DMS53 (cell line): ENCODE measurements around the gene CD82.
A peak's percentile ranks its signal among the peaks of the same experiment; 100 is the strongest.
"Not testable (repeated sequence)": the region's sequence is repeated elsewhere in the genome, so short reads cannot be mapped to it uniquely, and the experiment has no call there.

Source experiments
- DNase-seq: peaks from one replicate; lab custom pipeline; 2025; lab: John Stamatoyannopoulos, UW

Gene CD82

DNA sequence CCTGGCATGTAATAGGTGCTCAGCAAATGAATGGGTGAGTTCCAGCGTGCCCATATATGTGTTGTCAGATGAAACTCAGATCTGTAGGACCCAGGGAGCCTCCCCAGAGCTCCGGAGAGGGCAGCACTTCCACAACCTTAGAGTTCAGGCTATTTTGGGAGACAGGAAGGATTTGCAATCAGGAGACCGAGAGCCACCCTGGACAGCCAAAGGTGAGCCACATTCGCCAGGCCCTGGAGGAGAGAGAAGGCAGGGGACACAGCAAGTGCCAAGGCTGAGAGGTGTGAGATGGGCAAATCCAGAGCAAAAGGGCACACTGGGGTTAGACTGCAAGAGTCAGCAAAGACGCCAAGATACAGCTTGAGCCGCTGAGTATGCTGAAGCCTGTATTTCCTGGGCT is 66.4 kb downstream of the CD82 start:
- no peak for DNase-seq

DNA sequence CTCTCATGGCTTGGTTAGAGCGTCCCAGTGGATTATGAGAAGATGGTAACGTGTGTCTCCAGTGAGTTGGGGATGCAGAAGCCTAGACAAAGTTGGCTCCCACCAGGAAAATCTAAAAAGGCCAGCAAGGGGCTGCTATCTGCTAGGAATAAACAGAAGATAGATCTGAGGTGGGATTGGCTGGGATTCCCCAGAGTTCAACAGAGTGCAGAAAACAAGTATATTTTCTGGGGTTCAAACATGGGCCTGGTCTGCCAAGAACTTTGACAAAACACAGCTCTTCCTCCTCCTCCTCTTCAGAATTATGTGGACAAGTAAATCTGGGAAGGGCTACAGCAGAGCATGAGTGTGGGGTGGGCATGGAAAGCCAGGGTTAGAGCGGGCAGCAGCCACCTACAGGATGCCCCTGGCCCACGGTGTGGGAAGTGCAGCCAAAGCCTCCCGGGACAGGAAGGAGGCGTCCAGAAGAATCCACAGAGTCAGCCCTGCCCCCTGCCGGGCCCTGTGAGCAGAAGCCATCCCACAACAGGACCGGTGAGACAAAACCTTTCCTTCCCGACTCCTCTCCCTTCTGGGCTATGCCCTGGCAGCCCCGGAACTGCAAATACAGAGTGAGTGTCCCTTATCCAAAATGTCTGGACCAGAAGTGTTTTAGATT is 67.1 kb downstream of the CD82 start:
- DNase-seq: peak; percentile 43

DNA sequence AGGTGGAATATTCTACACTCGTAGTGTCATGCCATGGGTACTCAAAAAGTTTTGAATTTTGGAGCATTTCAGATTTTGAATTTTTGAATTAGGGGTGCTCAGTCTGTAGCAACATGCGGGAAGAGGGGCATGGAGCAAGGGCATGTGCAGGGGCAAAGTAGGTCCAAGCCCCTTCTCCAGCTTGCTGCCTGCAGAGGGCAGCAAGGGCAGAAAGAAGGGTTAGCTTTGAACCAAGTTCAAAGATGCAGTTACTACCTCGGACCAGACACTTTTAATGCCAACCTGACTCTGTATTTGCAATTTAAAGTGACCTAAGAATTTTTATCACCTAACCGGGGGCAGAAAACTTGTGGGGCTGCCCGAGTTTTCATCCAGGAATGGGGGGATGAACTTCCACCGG is 68.2 kb downstream of the CD82 start:
- peak; percentile 6 for DNase-seq

DNA sequence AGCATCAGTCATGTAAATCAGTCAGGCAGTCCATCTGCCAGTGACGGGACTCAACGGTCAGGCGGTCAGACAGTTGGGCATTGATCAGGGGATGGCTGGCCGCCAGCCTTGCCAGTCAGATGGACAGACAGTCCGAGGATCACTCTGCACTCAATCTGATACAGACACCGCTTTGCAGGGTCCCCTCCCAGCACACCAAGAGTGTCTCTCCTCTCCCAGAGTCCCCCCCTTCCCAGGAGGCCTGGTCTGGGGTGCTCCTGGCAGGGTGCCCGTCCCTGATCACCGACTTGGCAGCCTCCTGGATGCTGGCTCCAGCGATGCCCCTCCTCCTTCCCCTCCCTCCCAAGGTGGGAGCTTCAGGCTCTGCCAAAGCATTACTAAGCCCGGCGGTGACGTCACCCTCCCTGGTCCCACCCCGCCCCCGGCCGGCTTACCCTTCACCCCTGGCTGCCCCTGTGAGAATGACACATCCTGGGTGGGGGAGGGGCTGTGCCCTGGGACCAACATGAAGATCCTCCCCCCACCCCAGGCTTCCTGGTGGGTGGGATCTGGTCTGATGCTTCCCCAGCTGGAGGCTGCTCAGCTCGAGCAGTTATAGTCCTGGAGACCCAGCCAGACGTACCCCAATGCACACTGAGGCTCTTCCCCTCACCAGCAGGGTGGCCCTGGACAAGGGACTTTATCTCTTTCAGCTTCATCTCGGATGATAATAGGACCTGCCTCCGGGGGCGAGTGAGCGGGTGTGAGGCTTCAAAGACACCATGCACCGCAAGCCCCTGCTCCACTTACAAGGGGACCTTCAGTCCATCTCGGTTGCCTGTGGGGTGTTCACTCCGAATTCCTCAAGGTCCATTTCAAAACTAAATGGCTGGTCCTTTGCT is 69.2 kb downstream of the CD82 start:
- DNase-seq: peak; percentile 56

DNA sequence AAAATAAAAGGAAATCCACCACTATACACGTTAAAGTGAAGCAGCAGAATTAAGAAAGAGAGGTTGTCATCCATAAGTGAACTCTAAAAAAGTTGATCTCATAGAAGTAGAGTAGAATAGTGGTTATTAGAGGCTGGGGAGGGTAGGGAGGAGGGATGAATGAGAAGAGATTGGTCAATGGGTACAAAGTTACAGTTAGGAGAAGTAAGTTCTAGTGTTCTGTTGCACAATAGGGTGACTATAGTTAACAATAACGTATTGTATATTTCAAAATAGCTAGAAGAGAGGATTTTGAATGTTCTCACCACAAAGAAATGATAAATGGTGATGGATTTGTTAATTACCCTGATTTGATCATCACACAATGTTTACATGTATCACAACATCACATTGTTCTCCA is 72.0 kb downstream of the CD82 start:
- DNase-seq: no peak

DNA sequence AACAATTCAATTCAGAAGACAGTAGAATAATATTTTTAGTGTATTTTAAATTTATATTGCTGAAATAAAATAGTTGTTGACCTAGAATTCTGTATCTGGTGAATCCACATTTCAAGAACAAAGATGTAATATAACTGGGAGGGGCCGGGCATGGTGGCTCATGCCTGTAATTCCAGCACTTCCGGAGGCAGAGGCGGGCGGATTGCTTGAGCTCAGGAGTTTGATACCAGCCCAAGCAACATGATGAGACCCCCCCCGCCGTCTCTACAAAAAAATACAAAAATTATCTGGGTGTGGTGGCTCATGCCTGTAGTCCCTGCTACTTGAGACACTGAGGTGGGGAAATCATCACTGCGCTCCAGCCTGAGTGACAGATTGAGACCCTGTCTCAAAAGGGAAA is 72.6 kb downstream of the CD82 start:
- DNase-seq: no peak

DNA sequence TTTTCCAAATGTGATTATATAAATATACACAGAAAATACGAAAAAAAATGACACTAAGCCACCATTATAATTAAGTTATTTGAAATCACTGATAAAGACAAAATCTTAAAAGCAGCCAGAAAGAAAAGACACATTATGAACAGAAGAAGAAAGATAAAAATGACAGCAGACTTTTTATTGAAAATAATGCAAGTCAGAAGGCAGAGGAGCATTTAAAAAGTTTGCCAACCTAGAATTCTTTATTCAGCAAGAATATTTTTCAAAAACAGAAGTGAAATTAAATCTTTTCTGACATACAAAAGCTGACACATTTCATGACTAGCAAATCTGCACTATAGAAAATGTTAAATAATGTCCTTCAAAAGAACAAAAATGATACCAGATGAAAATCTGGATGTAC is 77.8 kb downstream of the CD82 start:
- DNase-seq: no peak

DNA sequence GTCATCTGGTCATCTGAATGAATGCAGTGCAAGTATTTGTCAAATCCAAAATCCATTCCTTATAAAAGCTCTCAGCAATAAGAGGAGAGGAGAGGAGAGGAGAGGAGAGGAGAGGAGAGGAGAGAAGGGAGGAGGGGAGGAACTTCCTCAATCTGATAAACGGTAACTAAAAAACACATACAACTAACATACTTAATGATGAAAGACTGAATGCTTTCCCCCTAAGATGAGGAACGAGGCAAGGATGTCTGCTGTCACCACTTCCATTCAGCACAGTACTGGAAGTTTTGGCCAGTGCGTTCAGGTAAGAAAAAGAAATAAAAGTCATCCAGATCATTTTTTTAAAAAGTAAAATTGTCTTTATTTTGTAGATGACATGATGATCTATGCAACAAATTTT is 80.4 kb downstream of the CD82 start:
- DNase-seq: no peak

DNA sequence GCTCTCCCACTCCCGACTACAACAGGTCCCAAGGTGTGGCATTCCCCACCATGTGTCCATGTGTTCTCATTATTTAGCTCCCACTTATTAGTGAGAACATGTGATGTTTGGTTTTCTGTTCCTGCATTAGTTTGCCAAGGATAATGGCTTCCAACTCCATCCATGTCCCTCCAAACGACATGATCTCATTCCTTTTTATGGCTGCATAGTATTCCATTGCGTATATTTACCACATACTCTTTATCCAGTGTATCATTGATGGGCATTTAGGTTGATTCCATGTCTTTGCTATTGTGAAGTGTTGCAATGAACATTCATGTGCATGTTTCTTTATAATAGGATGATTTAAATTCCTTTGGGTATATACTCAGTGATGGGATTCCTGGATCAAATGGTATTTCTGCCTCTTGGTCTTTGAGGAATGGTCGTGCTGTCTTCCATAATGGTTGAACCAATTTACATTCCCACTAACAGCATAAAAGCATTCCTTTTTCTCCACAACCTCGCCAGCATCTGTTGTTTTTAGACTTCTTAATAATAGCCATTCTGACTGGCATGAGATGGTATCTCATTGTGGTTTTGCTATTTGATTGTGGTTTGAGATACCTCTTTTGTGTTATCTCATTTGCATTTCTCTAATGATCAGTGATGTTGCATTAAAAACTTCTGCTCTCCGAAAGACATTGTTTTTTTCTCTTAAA is 81.9 kb downstream of the CD82 start:
- DNase-seq: not testable (repeated sequence)

DNA sequence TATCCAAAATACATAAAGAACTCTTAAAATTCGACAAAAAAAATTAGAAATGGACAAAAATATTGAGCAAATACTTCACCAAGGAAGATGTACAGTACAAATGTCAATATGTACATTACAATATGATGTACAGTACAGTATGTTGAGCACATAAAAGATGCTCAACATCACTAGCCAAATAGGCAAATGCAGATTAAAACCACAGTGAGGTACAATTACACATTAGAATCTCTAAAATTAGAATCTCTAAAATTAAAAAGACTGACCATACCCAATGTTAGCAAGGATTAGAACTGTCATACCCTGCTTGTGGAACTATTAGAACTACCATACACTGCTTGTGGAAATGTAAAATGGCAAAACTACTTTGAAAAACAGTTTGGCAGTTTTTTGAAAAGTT is 82.6 kb downstream of the CD82 start:
- DNase-seq: no peak

DNA sequence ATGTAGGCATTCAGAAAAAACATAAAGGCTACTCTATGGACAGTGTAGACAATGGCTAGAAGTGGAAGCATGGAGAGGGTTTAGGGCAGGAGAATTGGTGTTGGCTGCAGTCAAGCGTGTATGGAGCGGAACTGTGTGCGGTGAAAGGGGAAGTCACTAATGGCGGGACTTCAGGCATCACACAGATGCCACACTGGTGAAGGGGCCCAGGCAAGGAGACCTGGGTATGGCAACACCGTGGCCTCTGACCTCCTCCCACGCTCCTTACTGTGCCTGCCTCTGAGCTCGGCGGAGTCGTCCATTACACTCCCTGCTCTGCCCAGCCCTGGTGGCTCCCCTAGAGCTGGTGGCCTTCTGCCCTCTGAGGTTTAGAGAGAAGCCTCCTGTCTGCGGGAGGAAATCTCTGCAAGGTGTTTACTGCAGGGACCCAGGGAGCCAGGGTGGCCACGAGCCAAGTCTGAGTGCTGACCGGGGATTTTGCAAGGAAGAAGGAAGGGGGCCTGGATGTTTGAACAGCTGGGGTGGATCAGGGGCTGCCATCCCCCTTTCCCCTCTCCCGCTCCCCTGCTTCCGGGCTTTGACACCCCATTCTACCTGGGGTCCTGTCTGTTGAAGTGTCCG is 86.2 kb downstream of the CD82 start:
- peak; percentile 13 for DNase-seq

DNA sequence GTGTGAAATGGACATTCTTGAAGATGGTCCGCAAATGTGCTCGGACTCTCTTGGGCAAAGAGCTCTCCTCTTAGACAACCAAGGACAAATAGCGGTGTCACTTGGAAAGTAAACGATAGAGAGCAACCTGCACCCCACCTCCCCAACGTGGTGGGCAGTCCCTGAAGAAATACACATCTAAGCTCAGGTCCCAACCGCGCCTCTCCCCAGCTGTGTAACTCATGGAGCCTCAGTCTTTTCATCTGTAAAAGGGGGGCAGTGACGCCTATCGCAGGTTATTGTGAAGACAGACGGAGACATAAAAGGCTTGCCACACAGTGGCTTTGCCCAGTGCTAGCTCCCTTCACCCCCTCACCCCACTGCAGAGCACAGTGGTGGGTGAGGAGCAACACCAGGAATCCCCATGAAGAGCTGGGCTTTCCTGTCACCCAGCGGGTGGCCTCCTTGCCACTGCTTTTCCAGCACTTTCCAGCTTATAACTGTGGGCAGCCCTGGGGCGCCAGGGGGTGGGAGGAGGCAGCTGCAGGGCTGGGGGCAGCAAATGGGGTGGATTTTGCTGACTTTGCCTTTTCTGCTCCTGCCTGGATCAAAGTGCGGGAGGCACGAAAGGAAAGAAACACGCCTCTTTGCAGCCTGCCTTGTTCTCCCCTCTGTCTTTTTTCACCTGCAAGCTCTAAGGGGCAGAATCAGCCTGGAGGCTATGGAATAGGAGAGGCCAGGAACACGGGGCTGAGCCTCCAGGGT is 87.6 kb downstream of the CD82 start:
- no peak for DNase-seq

DNA sequence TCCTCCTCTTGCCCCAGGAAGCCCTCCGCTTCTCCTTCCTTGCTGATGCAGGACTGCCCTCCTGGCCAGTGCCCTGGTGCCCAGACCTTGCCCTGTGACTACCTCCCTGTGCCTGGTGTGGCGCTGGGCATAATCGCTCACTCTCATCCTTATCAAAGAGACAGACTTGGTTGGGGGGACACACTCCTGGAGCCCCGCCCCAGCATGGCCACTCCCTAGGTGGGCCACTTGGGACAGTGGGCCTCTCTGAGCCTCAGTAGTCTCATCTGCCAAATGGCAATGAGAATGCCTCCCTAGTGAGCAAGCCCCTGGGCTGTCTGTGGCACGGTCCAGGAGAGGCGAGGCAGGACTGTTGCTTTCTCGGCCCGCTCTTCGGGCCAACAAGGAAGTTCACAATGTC is 88.6 kb downstream of the CD82 start:
- DNase-seq: no peak

DNA sequence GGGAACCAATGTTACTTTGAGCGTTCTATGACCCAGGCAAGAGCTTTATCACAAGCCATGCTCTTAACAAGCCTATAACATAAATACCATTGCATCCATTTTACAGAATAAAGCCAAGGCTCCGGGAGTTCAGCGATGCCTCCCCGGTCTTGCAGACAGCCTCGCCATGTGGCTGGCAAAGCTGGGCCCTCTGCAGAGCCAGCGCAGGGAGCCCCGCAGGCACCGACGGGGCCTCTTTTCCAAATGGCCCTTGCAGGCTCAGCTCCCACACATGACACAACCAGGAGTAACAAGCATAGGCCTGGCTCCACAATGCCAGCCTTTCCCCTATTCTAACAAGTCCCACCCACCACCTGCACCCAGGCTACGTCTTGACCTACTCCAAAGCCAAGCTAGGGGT is 89.1 kb downstream of the CD82 start:
- no peak for DNase-seq

DNA sequence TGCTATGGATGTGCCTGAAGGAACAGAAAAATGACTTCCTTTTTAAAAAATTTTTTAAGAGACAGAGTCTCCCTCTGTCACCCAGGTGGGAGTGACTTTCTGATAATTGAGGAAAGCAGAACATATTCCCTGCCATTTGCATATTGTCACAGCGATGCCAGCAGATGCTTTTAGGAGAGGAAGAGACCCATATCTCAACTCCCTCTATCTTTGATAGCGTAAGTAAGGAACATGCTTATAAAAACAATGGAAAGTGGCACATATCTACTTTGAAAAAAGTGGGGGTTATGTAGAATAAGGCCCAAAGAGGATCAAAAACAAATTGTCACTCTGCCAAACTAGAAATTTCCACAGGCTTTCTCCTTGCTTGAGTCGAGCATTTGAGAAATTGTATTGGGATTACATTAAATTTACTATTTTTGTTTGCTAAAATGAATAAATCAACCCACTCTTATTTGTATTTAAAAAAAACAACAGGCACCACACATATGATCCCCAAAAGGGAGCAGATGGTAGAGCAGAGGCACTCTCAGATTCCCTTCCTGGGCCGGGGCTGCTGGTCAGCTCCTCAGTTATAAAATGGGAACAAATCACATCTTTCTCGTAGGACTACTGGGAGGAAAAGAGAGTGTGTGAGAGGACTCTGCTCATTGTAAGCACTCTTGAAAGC is 92.5 kb downstream of the CD82 start:
- no peak for DNase-seq

DNA sequence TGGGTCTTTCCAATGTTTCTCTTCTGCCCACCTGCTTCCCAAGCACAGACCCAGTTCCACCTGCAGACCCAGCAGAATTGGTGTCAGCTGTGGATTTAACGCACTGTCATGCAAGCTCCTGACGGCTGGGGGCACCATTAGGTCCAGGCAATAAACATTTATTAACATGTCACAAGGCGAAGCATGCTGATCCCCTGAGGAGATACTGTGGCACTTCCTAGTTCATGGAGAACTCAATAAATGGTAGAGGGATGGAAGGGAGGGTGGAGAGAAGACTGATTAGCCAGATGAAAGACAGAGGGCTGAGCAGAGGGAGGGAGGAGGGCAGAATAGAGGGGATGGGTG is 93.0 kb downstream of the CD82 start:
- peak; percentile 26 for DNase-seq

DNA sequence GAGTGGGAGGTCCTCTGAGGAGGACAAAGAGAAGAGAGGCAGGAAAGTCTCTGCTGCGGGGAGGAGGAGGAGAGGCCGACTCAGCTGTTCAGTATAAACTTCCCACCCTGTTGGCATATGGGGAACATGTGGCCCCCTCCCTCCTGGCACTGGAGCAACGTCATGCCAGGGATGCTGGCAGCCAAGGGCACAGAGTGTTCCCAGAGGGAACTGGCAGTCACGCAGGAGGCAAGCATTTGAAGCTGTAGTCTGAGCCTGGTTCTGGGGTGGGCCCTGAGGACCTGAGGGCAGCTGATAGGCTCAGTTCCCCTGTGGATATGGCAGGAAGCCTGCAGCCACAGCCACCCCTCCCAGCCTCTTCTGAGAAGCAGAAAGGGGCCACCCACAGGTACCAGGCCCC is 94.2 kb downstream of the CD82 start:
- no peak for DNase-seq

DNA sequence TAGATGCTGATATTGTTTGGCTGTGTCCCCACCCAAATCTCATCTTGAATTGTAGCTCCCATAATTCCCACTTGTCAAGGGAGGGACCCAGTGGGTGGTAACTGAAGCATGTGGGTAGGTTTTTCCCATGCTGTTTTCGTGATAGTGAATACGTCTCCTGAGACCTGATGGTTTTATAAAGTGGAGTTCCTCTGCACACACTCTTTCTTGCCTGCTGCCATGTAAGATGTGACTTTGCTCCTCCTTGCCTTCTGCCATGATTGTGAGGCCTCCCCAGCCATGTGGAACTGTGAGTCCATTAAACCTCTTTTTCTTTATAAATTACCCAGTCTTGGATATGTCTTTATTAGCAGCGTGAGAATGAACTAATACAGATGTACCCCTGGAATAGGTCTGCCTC is 95.1 kb downstream of the CD82 start:
- not testable (repeated sequence) for DNase-seq

DNA sequence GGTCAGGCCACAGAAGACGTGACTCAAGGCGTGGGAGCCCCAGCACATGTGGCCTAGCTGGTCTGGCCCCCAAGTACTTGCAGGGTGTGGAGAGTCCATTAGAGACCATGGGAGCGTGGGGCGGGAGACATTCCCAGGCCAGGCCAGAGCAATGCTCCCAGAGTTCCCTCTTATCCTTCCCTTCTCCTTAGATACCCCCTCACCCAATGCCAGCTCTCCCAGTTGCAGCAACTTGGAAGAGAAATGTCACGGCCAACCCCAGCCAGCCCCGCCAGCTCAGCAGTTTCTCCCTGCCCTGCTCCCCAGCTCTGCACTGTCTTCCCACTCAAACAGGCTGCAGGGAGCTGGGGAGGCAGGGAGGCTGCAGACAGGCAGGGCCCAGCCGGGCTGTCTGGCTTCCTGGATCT is 95.9 kb downstream of the CD82 start:
- DNase-seq: no peak
